ENCODE data around the gene STUB1.

The STUB1 gene

GRCh38 chr16:645852-646678, 34.1 kb upstream of the STUB1 start:
- DNase-seq, result no peak

GRCh38 chr16:646679-647172, 33.5 kb upstream of the STUB1 start:
- no peak for DNase-seq

- no peak for DNase-seq
These were observed 32.9 kb upstream of the STUB1 start for GRCh38 chr16:647173-647902.

- peak in 1 of 2 experiments; percentile 46 for DNase-seq
These were observed 32.0 kb upstream of the STUB1 start for GRCh38 chr16:648071-648780.

- DNase-seq, result peak; percentile 75 to 95
These were observed 31.2 kb upstream of the STUB1 start, which contains the start of gene WDR90 for GRCh38 chr16:648781-649589. Gene WDR90 (plus strand): TSS chr16:649365. CDS start chr16:649417, 52 bp downstream.

- DNase-seq, result no peak
These were observed 30.6 kb upstream of the STUB1 start for GRCh38 chr16:649631-650030.

- no peak for DNase-seq
These were observed 28.4 kb upstream of the STUB1 start for GRCh38 chr16:651844-652243.

- DNase-seq, result no peak
These were observed 27.5 kb upstream of the STUB1 start for GRCh38 chr16:652454-653305.

- no peak for DNase-seq
These were observed 26.2 kb upstream of the STUB1 start for GRCh38 chr16:654034-654433.

- no peak for DNase-seq
These were observed 22.7 kb upstream of the STUB1 start for GRCh38 chr16:657487-657886.

GRCh38 chr16:658679-659571, 21.3 kb upstream of the STUB1 start:
- DNase-seq, result no peak

GRCh38 chr16:659618-660017, 20.6 kb upstream of the STUB1 start:
- DNase-seq, result no peak

- no peak for DNase-seq
These were observed 20.1 kb upstream of the STUB1 start for GRCh38 chr16:660132-660458.

GRCh38 chr16:660459-661183, 19.6 kb upstream of the STUB1 start:
- DNase-seq, result no peak

- no peak for DNase-seq
These were observed 18.9 kb upstream of the STUB1 start for GRCh38 chr16:661184-661821.

GRCh38 chr16:662095-662494, 18.1 kb upstream of the STUB1 start:
- DNase-seq, result no peak

- no peak for DNase-seq
These were observed 17.6 kb upstream of the STUB1 start for GRCh38 chr16:662597-662996.

GRCh38 chr16:666572-666971, 13.6 kb upstream of the STUB1 start:
- no peak for DNase-seq

GRCh38 chr16:667113-667779, 13.0 kb upstream of the STUB1 start:
- DNase-seq, result no peak

All from NCI-H446 (cell line).